ENCODE results near the gene ASIC1. TPM values are rescaled to one million over a fixed set of nuclear protein-coding genes. Genes with fewer than 3 reads are reported as not detected.
A peak's percentile ranks its signal among the peaks of the same experiment; 100 is the strongest.

ASIC1 gene
- total RNA-seq, 1 donor = 0.72 TPM

DNA sequence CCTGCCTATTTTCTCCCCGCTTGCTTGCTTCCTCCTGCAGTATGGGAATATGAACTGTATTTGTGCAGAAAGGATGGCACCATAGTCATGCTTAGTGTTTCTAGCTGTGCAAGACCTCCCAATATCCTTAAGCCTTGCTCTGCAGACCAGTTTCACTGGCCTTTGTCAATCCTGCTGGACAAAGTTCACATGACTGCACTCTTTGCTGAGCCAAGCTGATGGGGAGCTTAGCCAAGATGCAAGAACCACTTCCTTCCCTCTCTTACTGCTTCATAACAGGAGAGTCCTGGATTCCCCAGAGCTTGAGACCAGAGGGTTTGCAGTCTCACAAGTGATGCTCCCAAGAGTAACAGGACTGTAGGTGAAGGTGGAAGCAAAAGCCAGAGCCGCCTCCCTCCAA, 3.8 kb downstream of the ASIC1 start:
- H3K4me1 ChIP-seq (ENCODE audit: insufficient read depth, low read length) = peaks cover 12% of the 10 kb centered on the region
- no peaks in the 10 kb centered on the region for H3K9me3 ChIP-seq (ENCODE audit: low read depth, low read length)
- DNase-seq (ENCODE audit: insufficient read length, low spot score, missing footprints) = peak; percentile 54
- H3K79me2 ChIP-seq (ENCODE audit: insufficient read depth, low read length) = no peaks in the 10 kb centered on the region
- TF ChIP-seq CTCF (IDR thresholded peaks at IDR 0.05; ENCODE audit: extremely low read depth, low read depth, low read length) = no peak
- no peaks in the 10 kb centered on the region for H3K36me3 ChIP-seq (ENCODE audit: insufficient read depth, low read length)
- peaks cover 10% of the 10 kb centered on the region for H3K27me3 ChIP-seq (ENCODE audit: insufficient read depth, low read length)
- no peak overlapping the region for H3K4me3 ChIP-seq (ENCODE audit: insufficient read depth, low read length)
- H3K4me2 ChIP-seq (ENCODE audit: insufficient read depth, low read length) = no peak overlapping the region
- no peak overlapping the region for H3K27ac ChIP-seq (ENCODE audit: low read depth, low read length)
- H4K20me1 ChIP-seq (ENCODE audit: insufficient read depth, low read length) = peaks cover 3% of the 10 kb centered on the region
- no peak overlapping the region for H2AFZ ChIP-seq (ENCODE audit: low read length)

DNA sequence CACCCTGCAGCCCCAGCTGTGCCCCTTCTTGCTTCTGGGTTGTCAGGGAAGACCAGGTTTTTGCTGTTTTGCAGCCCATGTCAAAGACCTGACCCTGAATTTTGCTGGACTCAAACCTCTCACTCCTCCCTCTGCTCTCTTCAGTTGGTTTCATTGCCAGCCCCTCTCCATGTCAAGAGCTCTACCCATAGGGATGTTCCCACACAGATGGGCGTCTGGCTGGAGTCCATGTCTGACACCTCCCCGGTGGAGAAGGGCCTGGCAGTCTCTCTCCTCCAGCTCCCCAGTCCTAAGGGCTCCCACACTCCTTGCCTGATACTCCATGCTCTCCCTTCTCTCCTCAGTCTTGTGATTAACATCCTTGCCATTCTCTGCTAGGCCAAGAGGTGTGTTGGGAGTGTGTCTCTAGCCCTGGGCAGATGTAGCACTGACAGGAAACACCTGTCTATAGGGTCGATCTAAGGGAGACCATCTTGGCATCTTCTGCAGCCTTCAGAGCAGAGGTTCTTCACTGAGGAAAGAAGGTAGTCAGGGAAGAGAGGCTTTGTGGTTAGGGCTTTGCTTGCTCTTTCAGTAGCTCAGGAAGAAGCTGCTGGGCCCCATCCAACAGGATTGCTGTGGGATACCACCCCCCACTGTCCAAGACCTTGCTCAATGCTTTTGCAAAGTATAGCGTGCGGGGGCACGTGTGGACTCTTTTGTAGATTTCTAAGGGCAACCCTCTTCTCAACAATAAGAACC, 4.7 kb downstream of the ASIC1 start:
- no peak overlapping the region for H3K27ac ChIP-seq (ENCODE audit: low read depth, low read length)
- H2AFZ ChIP-seq (ENCODE audit: low read length) = no peak overlapping the region
- DNase-seq (ENCODE audit: insufficient read length, low spot score, missing footprints) = peak; percentile 19
- no peak overlapping the region for H3K4me3 ChIP-seq (ENCODE audit: insufficient read depth, low read length)
- no peaks in the 10 kb centered on the region for H3K79me2 ChIP-seq (ENCODE audit: insufficient read depth, low read length)
- no peak overlapping the region for H3K4me2 ChIP-seq (ENCODE audit: insufficient read depth, low read length)
- no peaks in the 10 kb centered on the region for H4K20me1 ChIP-seq (ENCODE audit: insufficient read depth, low read length)
- TF ChIP-seq CTCF (IDR thresholded peaks at IDR 0.05; ENCODE audit: extremely low read depth, low read depth, low read length) = no peak
- peaks cover 17% of the 10 kb centered on the region for H3K4me1 ChIP-seq (ENCODE audit: insufficient read depth, low read length)
- H3K27me3 ChIP-seq (ENCODE audit: insufficient read depth, low read length) = peaks cover under 1% of the 10 kb centered on the region
- H3K9me3 ChIP-seq (ENCODE audit: low read depth, low read length) = no peaks in the 10 kb centered on the region
- no peaks in the 10 kb centered on the region for H3K36me3 ChIP-seq (ENCODE audit: insufficient read depth, low read length)

GRCh38 chr12:50062728-50063460, 5.5 kb downstream of the ASIC1 start:
- H3K4me3 ChIP-seq (ENCODE audit: insufficient read depth, low read length) = no peak overlapping the region
- H3K9me3 ChIP-seq (ENCODE audit: low read depth, low read length) = no peaks in the 10 kb centered on the region
- H3K4me1 ChIP-seq (ENCODE audit: insufficient read depth, low read length) = peaks cover 16% of the 10 kb centered on the region
- TF ChIP-seq CTCF (IDR thresholded peaks at IDR 0.05; ENCODE audit: extremely low read depth, low read depth, low read length) = no peak
- no peak overlapping the region for H3K27ac ChIP-seq (ENCODE audit: low read depth, low read length)
- H3K4me2 ChIP-seq (ENCODE audit: insufficient read depth, low read length) = no peak overlapping the region
- DNase-seq (ENCODE audit: insufficient read length, low spot score, missing footprints) = peak; percentile 62
- no peaks in the 10 kb centered on the region for H3K36me3 ChIP-seq (ENCODE audit: insufficient read depth, low read length)
- H2AFZ ChIP-seq (ENCODE audit: low read length) = no peak overlapping the region
- H3K27me3 ChIP-seq (ENCODE audit: insufficient read depth, low read length) = no peaks in the 10 kb centered on the region
- H3K79me2 ChIP-seq (ENCODE audit: insufficient read depth, low read length) = no peaks in the 10 kb centered on the region
- no peaks in the 10 kb centered on the region for H4K20me1 ChIP-seq (ENCODE audit: insufficient read depth, low read length)

GRCh38 chr12:50065726-50066310, 8.4 kb downstream of the ASIC1 start:
- H3K4me3 ChIP-seq (ENCODE audit: insufficient read depth, low read length) = no peak overlapping the region
- H3K9me3 ChIP-seq (ENCODE audit: low read depth, low read length) = no peaks in the 10 kb centered on the region
- DNase-seq (ENCODE audit: insufficient read length, low spot score, missing footprints) = peak; percentile 58
- peak overlapping the region; percentile 44 for H3K27ac ChIP-seq (ENCODE audit: low read depth, low read length)
- no peak overlapping the region for H2AFZ ChIP-seq (ENCODE audit: low read length)
- no peaks in the 10 kb centered on the region for H4K20me1 ChIP-seq (ENCODE audit: insufficient read depth, low read length)
- peaks cover 21% of the 10 kb centered on the region for H3K4me1 ChIP-seq (ENCODE audit: insufficient read depth, low read length)
- no peaks in the 10 kb centered on the region for H3K79me2 ChIP-seq (ENCODE audit: insufficient read depth, low read length)
- H3K36me3 ChIP-seq (ENCODE audit: insufficient read depth, low read length) = no peaks in the 10 kb centered on the region
- no peak for TF ChIP-seq CTCF (IDR thresholded peaks at IDR 0.05; ENCODE audit: extremely low read depth, low read depth, low read length)
- H3K27me3 ChIP-seq (ENCODE audit: insufficient read depth, low read length) = no peaks in the 10 kb centered on the region
- H3K4me2 ChIP-seq (ENCODE audit: insufficient read depth, low read length) = peak overlapping the region; percentile 7
